OCI-LY3 (cell line): ENCODE data around the gene SLC29A3.

Experiments
- H2AFZ ChIP-seq: fragments of 200-600, 300-600 bp; shearing (Covaris generic); 2 replicates; pipeline ENCODE4 v1.6.0; 2014; ENCODE audit warnings: antibody characterized with exemption, low read depth, low read length
- H3K27ac ChIP-seq: fragments of 200-600, 300-600 bp; sonication (generic); 2 replicates; pipeline ENCODE4 v1.5.1; 2014; ENCODE audit warnings: mild to moderate bottlenecking, low read length, moderate library complexity, mixed read lengths
- H3K27me3 ChIP-seq: fragments of 200-600, 300-600 bp; sonication (generic); 2 replicates; pipeline ENCODE4 v1.6.1; 2014; ENCODE audit warnings: low read depth, low read length, mixed read lengths
- H3K36me3 ChIP-seq: fragments of 200-600, 300-600 bp; sonication (generic); replicated peaks from 2 replicates; pipeline ENCODE3; 2014; ENCODE audit warnings: low read depth, low read length, mixed read lengths
- H3K4me1 ChIP-seq: fragments of 300-600, 200-600 bp; sonication (generic); 2 replicates; pipeline ENCODE4 v1.6.1; 2014; ENCODE audit warnings: low read length, mixed read lengths
- H3K4me2 ChIP-seq: fragments of 200-600, 300-600 bp; sonication (generic); 2 replicates; pipeline ENCODE4 v1.6.1; 2014; ENCODE audit warnings: low read length, mixed read lengths
- H3K4me3 ChIP-seq: fragments of 300-600, 200-600 bp; sonication (generic); 2 replicates; pipeline ENCODE4 v1.5.1; 2014; ENCODE audit warnings: antibody characterized with exemption, mild to moderate bottlenecking, low read length, moderate library complexity
- H3K79me2 ChIP-seq: fragments of 300-600, 200-600 bp; shearing (Covaris generic); 2 replicates; pipeline ENCODE4 v1.6.1; 2014; ENCODE audit warnings: mild to moderate bottlenecking, low read length, mixed read lengths
- H3K9ac ChIP-seq: fragments of 300-600, 200-600 bp; shearing (Covaris generic); 2 replicates; pipeline ENCODE4 v1.6.0; 2014; ENCODE audit warnings: mild to moderate bottlenecking, low read length, moderate library complexity
- H3K9me3 ChIP-seq: fragments of 200-600, 300-600 bp; shearing (Covaris generic); 2 replicates; pipeline ENCODE4 v1.6.1; 2014; ENCODE audit warnings: low read length, mixed read lengths; ENCODE audit not compliant: insufficient read depth
- H4K20me1 ChIP-seq: fragments of 200-600, 300-600 bp; sonication (generic); 2 replicates; pipeline ENCODE4 v1.6.1; 2016; ENCODE audit warnings: low read length, mixed read lengths; ENCODE audit not compliant: insufficient read depth
- CTCF ChIP-seq: fragments of 200-600, 300-600 bp; sonication (generic); IDR thresholded peaks from 2 replicates; pipeline ENCODE4 v1.5.1; 2014; ENCODE audit warnings: antibody characterized with exemption, low read length, low read depth
- EZH2phosphoT487 ChIP-seq: fragments of 200-600 bp; shearing (Covaris generic); IDR thresholded peaks from 2 replicates; pipeline ENCODE4 v1.6.1; 2018; ENCODE audit warnings: antibody characterized with exemption, mixed run types, low read depth

Gene SLC29A3

GRCh38 chr10:71312811-71313789 is 6.0 kb upstream of the SLC29A3 start:
- no peak overlapping the region for H3K27ac ChIP-seq
- H3K79me2 ChIP-seq: no peaks in the 10 kb centered on the region
- peaks cover 37% of the 10 kb centered on the region for H3K4me1 ChIP-seq
- H4K20me1 ChIP-seq: no peaks in the 10 kb centered on the region
- peak overlapping the region; percentile 73; the same call in 1 of the 2 replicates for H3K4me2 ChIP-seq
- H2AFZ ChIP-seq: no peak overlapping the region
- H3K36me3 ChIP-seq: no peaks in the 10 kb centered on the region
- H3K4me3 ChIP-seq: no peak overlapping the region
- H3K9ac ChIP-seq: no peak overlapping the region
- no peak for TF ChIP-seq EZH2phosphoT487
- no peaks in the 10 kb centered on the region for H3K9me3 ChIP-seq
- no peaks in the 10 kb centered on the region for H3K27me3 ChIP-seq

GRCh38 chr10:71314028-71314693 is 4.9 kb upstream of the SLC29A3 start:
- Histone ChIP-seq H3K4me2 (peak overlapping the region; percentile 73), H2AFZ (peak overlapping the region; percentile 94; the same call in 1 of the 2 replicates), H3K9me3 (no peaks in the 10 kb centered on the region), H3K79me2 (no peaks in the 10 kb centered on the region), H3K27ac (no peak overlapping the region), H4K20me1 (no peaks in the 10 kb centered on the region), H3K27me3 (no peaks in the 10 kb centered on the region), H3K4me1 (peaks cover 31% of the 10 kb centered on the region), H3K4me3 (peak overlapping the region; percentile 69), H3K9ac (peak overlapping the region; percentile 50; the same call in 1 of the 2 replicates), H3K36me3 (no peaks in the 10 kb centered on the region)
- no peak for TF ChIP-seq EZH2phosphoT487
- TF ChIP-seq CTCF: peak; percentile 49

- no peaks in the 10 kb centered on the region for H3K36me3 ChIP-seq
- peak overlapping the region; percentile 69 for H3K4me3 ChIP-seq
- TF ChIP-seq EZH2phosphoT487: no peak
- no peak for TF ChIP-seq CTCF
- peak overlapping the region; percentile 94; the same call in 1 of the 2 replicates for H2AFZ ChIP-seq
- H3K9me3 ChIP-seq: no peaks in the 10 kb centered on the region
- peak overlapping the region; percentile 73 for H3K4me2 ChIP-seq
- H3K27ac ChIP-seq: no peak overlapping the region
- no peaks in the 10 kb centered on the region for H4K20me1 ChIP-seq
- 0 out of 2 replicates have a peak, but pooled peaks cover under 1% of the 10 kb centered on the region for H3K79me2 ChIP-seq
- H3K4me1 ChIP-seq: peaks cover 25% of the 10 kb centered on the region
- H3K9ac ChIP-seq: peak overlapping the region; percentile 50; the same call in 1 of the 2 replicates
- no peaks in the 10 kb centered on the region for H3K27me3 ChIP-seq
These were observed 4.3 kb upstream of the SLC29A3 start for GRCh38 chr10:71314694-71315225.

- no peak overlapping the region for H3K27ac ChIP-seq
These were observed 2.8 kb upstream of the SLC29A3 start for GRCh38 chr10:71316056-71316785.

More at GRCh38 chr10:71316056-71316785, 2.8 kb upstream of the SLC29A3 start:
- no peak overlapping the region for H3K9ac ChIP-seq
- no peak overlapping the region for H3K4me2 ChIP-seq
- no peak overlapping the region for H3K4me3 ChIP-seq
- no peaks in the 10 kb centered on the region for H3K9me3 ChIP-seq
- no peaks in the 10 kb centered on the region for H3K36me3 ChIP-seq
- H2AFZ ChIP-seq: no peak overlapping the region
- peaks cover 22% of the 10 kb centered on the region for H3K4me1 ChIP-seq
- no peaks in the 10 kb centered on the region for H3K27me3 ChIP-seq
- no peaks in the 10 kb centered on the region for H4K20me1 ChIP-seq
- no peak for TF ChIP-seq EZH2phosphoT487
- no peak for TF ChIP-seq CTCF
- H3K79me2 ChIP-seq: peaks cover 8% of the 10 kb centered on the region
